GM10847 (cell line): ENCODE measurements around the gene NLRP1.

Source experiments
- POLR2A ChIP-seq: IDR thresholded peaks from 2 replicates; pipeline ENCODE4 v1.6.1; 2011; ENCODE audit not compliant: insufficient read length; ENCODE audit errors: extremely low read depth

Gene NLRP1

DNA sequence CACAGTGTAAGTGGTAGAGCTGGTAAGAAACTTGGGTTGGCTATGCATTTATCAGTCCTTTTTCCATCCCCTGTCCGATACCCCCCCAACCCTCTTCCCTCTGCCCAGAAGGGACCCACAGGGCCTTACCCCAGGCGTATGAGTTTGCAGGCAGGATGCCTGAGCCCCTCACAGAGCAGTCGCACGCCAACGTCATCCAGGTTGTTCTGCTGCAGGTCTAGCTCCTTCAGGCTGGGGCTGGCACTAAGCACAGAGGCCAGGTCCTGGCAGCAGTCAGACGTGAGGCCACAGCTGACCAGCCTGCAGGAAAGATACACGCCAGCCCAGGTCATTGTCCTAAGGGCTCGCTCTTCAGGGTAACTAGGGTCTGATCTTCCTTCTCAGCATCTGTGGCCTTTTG is 45.0 kb downstream of the NLRP1 start:
- TF ChIP-seq POLR2A: no peak

DNA sequence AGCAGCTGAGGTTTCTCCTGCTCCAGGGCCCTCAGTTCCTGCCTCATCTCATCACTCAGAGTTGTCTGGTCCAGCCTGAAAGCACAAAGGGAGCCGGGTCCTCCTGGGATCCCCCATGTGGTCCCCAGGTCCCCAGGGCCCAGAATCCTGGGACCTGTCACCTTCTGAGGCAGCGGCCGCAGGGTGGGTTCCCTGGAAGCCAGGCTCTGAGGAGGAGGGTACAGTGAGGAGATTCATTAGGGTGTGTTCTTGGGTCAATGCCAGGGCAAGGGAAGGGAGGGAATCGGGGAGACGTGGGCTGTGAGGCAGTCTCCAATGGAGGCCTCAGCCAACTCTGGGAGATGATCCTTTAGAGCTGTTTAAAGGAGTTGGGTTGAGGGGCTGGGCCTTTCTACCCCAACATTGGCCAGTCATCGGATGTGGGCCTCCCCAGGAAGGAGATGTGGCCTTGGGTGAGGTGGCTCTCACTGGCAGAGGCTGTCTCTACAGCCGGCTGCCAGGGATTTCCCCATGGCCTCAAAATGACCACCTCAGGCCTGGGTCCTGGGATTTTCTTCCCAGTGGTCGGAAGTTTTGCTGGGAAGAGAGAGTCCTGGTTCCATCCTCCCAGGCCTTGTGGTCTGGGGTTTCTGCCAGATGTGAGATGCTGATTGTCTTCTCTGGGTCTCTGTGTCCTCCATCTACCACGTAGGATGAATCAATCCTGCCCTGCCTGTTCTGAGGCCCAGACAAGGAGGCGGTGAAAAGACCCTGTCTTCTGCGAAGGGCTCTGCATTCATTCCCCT is 47.3 kb downstream of the NLRP1 start:
- no peak for TF ChIP-seq POLR2A

DNA sequence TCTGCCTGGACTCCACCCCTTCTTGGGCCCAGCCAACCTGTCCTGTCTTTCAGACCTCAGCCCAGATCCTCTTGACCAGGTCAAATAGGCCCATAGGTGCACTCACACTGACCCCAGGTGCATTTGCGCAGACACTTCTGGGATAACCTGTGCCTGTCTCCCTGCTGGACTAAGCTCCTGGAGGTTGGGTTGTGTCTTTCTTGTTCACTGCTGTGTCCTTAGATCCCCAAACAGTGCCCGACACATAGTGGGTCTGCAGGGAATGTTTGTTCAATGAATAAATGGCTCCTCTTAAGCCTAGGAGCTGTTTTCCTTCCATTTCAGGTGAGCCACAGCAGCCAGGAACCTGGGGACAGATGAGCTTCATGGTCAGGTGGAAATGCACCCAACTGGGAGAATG is 48.9 kb downstream of the NLRP1 start:
- TF ChIP-seq POLR2A: no peak

DNA sequence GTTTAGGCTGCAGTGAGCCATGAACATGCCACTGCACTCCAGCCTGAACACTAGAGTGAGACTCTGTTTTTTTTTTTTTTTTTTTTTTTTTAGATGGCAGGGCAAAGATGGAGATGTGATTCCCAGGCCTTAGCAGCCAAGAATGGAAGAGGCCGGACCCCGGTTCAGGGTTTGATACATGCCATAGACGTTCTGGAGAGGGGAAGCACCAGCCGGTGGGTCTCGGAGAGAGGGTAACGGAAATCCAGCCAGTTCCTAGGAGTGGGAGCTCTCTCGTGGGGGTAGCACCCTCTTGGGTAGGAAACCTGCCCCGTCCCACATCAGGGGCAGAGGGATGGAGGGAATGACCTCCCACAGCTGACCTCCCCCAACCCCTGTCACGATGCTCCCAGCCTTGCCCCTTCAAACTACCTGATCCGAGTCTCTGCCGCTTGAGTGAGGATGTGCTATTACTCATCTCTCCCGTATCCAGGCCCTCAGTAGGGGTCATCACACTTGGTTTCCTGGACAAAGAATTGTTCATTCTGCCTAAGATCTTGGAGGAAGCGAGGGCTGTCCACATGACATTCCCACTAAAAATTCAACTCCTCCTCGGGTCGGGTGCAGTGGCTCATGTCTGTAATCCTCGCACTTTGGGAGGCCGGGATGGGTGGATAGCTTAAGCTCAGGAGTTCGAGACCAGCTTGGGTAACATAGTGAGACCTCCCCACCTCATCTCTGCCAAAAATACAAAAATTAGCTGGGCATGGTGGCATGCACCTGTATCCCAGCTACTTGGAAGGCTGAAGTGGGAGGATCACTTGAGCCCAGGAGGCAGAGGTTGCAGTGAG is 50.6 kb downstream of the NLRP1 start:
- no peak for TF ChIP-seq POLR2A

DNA sequence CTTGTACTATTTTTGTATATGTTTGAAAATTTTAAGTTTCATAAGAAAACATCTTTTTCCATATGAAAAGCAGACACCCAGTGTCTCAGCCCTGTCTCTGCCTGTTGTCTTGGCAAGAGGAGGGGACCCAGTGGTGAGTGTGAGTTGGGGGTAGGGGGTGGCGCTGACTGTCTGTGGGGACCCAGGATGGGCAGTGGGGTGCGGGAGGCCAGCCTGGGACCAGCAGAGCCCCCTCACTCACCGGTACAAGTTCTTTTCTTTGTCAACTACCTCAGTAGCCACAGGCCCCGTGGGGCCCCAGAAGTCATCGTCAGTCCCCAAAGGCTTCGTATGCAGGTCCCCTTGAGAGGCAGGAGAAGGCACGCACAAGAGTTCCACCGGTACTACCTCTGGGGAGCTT is 51.7 kb downstream of the NLRP1 start:
- no peak for TF ChIP-seq POLR2A

DNA sequence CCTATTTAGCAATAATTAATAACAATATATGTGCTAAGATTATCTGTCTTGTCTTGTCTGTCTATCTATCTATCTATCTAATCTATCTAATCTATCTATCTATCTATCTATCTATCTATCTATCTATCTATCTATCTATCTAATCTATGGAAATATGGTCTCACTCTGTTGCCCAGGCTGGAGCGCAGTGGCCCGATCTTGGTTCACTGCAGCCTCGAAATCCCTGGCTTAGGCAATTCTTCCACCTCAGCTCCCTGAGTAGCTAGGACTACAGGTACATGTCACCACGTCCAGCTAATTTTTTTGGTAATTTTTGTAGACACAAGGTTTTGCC is 53.3 kb downstream of the NLRP1 start:
- TF ChIP-seq POLR2A: no peak

DNA sequence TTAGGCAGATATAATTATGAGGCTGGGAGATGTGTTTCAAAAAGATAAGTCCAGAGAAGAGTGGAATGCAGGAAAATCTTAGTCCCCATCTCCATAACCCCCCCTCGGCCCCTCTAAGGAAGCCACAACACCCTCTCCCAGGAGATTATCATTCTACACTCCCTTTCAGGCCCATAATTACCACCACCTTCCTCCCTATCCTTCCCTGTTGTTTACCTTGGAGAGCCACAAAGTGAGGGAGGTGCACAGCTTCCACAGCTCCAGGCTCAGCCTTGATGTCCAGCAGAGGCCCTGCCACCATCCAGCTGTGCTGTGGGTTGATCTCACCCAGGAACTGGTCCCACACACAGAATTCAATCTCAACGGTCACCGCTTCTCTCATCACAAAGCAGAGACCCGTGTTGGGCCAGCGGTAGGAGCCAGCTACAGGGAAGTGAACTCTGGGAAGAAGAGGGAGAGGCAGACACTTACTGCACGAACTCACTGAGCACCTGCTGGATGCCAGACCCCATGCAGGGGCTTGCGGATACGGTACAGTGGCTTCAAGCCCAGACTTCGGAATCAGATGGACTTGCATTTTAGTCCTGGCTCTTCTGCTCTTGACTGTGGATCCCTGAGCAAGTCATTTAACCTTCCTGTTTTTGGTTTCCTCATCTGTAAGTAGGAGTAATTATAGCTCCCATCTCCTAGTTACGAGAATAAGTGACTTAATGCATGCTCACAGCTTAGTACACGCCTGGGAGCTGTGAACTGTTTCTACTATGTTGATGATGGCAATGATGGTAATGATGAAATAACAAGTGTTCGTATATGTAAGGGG is 53.8 kb downstream of the NLRP1 start:
- no peak for TF ChIP-seq POLR2A

DNA sequence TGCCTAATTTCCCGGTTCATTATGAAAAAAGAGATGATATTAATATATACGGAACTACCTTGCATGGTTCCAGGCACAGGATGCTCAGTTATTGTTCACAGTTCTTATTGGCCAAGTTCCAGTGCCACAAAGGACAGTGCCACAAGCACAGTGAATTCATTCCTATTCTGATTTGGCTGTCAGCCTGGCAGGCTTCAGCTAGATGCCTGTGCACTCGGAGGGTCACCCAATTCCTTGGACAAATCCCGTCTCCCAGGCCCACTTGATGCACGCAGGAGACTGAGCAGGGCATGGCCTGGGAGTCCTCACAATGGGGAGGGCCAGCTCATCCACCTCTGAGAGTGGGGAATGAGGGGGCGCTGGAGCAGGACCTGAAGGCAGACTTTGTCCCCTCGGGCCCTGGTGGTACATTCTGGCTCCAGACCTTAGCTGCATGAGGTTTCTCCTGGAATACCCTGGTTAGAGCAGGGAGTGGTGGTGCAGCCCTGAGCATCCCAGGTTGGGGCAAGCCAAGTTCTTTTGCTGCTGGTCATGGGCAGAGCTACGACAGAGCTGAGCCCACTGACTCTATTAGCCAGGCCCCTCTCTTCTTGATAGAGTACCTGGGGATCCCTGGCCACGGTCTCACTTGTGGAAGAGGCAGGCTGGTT is 56.6 kb downstream of the NLRP1 start:
- no peak for TF ChIP-seq POLR2A

DNA sequence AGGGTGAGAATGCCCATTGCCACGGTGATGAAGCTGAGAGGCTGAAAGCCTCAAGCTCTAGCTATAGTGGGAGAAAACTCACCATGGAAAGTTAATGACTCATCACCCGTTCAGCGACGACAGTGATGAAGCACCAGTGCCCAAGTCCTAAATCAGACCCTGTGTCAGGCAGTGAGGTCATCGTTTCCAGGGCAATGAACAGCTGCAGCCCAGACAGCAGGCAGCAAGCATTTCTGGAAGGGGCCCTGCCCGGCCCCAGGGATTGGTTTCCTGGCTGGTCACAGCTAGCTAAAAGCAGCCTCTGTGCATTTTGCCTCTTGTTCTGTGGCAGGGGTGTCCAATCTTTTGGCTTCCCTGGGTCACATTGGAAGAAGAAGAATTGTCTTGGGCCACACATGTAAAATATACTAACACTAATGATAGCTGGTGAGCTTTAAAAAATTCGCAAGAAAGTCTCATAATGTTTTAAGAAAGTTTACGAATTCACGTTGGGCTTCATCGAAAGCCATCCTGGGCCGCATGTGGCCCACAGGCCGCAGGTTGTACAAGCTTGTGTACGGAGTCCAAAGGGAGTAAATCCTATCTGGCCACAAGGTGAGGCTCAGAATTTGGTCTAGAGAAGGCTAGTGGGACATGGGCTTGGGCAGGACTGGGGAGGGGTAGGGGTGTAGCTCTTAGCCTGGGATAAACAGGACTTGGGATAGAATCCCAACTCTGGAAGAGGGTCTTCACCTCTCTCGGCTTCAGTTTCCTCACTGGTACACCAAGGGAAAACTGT is 57.3 kb downstream of the NLRP1 start:
- TF ChIP-seq POLR2A: no peak

DNA sequence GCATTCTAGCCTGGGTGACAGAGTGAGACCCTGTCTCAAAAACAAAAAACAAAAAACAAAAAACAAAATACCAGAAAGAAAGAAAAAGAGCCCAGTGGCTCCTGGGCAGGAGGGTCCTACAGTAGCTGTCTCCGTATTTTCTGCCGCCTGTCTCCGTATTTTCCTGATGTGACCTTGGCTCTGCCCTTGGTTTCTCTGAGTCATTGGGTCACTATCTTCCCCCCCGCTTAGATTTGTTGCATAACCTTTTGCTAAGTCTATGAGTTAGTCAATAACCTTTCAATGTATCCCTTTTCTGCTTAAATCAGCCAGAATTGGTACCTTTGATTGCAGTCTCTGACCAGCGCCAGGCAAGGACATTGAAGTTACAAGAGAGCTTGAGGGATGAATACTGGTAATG is 61.1 kb downstream of the NLRP1 start:
- no peak for TF ChIP-seq POLR2A

DNA sequence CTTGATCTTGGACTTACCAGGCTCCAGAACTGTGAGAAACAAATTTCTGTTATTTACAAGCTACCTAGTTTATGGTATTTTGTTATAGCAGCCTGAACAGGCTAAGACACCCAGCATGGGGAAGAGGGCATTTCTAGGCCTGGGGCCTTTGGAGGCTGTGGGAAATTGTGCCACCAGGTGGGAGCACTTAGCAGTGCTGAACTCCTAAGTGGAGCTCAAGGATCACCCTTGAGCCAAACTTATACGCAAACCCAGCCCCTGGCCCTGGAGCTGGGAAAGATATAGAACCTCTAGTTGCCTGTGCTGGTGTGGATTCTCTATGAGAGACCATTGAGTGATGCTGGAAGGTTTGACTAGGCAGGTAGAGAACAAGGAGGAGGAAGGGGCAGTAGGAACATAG is 61.8 kb downstream of the NLRP1 start:
- TF ChIP-seq POLR2A: no peak

DNA sequence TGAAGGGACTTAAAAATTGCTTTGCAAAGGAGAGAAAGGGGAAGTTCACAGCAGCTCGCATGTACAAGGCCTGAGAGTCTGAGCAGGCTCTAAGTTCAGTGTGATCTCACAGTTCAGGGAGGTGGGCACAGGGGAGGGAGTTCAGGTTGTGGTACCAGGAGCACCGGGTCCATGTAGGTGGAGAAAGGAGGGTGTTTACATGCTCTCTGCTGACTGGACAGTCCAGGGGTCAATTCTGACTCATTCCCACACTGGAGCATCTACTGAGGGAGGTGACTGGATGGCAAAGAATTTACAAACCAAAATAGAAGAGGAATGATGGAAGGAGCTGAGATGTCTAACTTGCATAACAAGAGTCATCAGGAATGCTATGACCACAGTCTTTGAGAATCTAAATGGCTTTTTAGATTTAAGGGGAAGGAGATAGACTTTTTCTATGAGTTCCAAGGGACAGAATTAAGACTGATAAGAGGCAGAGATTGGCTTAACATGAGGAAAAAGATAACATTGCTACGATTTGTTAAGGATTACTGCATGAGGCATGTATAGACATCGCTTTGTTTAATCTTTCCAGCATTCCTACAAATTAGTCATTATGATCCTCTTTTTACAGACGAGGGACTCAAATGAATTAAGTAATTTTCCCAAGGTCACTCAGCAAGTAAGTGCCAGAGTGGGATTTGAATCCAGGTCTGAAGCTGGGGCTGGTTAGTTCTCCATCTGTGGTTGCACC is 68.1 kb downstream of the NLRP1 start:
- no peak for TF ChIP-seq POLR2A

DNA sequence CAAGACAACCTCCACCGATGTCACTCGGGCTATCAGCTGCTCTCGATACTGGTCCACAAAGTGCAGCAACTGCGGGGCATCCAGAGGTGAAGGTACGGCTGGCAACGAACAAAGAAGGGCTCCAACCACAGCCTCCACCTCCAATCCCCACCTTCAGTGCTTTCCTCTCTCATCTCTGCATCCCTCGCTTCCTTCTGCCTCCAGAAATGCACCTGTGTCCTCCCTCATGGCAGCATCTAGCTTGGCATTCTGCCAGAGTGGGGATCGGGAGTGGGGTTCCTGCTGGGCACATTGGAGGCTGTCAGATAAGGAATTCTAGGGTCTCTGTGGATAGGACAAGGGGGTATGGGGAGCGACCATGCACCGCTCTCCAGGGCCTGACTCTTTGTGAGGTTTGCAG is 69.3 kb downstream of the NLRP1 start:
- no peak for TF ChIP-seq POLR2A

DNA sequence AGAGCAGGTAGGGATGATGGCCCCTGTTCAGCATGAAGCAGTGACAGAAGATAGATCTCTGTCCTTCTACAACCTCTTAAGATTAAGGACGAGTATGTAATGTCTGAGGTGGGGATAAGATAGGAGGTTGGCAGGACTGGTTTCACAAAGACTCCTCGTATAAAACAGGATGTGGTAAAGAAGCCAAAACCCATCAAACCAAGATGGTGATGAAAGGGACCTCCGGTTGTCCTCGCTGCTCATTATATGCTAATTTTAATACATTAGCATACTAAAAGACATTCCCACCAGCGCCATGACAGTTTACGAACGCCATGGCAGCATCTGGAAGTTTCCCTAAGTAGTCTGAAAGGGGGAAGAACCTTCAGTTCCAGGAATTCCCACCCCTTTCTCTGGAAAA is 70.7 kb downstream of the NLRP1 start:
- no peak for TF ChIP-seq POLR2A
